H1 (cell line): ENCODE data around the gene AGO3. TPM values are rescaled to one million over a fixed set of nuclear protein-coding genes. Genes with fewer than 3 reads are reported as not detected.

Source experiments
- CTCF ChIA-PET: fragments of 300-600 bp; sonication (Branson Sonifier 250); formaldehyde crosslinking; loops from one replicate; lab custom pipeline; 2021; ENCODE audit not compliant: partially characterized antibody; lab: Charles Lee
- POLR2A ChIA-PET: fragments of 300-600 bp; sonication (Branson Sonifier 250); formaldehyde crosslinking; loops from one replicate; lab custom pipeline; 2021; ENCODE audit warnings: inconsistent platforms; ENCODE audit not compliant: partially characterized antibody; lab: Charles Lee
- DNase-seq, 2 experiments: peaks; one replicate each; pipeline versions ENCODE4 v3.0.0 to v3.0.0-alpha.2; 2010 to 2022; ENCODE audit warnings: low spot score in 2 of 2, low read depth in 1 of 2, mixed read lengths in 1 of 2
- FAIRE-seq: peaks from 2 replicates; lab custom pipeline; 2011; peaks lifted over from hg19 to GRCh38; lab: Jason Lieb, UNC
- H2AFZ ChIP-seq: 2 replicates; pipeline ENCODE4 v1.8.1; 2012; ENCODE audit warnings: low read length, inconsistent platforms
- H2AK5ac ChIP-seq: 2 replicates; pipeline ENCODE4 v1.6.1; 2013; ENCODE audit warnings: low read depth, low read length
- H2BK120ac ChIP-seq: replicated peaks from 2 replicates; pipeline ENCODE3; 2013; ENCODE audit warnings: low read depth, low read length, inconsistent platforms
- H2BK12ac ChIP-seq: 2 replicates; pipeline ENCODE4 v1.6.1; 2013; ENCODE audit warnings: low read depth, low read length
- H2BK15ac ChIP-seq: 2 replicates; pipeline ENCODE4 v1.6.1; 2013; ENCODE audit warnings: low read length
- H2BK20ac ChIP-seq: 2 replicates; pipeline ENCODE4 v1.6.1; 2013; ENCODE audit warnings: low read length
- H2BK5ac ChIP-seq: 2 replicates; pipeline ENCODE4 v1.6.1; 2013; ENCODE audit warnings: low read depth, low read length
- H3K14ac ChIP-seq: 2 replicates; pipeline ENCODE4 v1.6.1; 2013; ENCODE audit warnings: inconsistent platforms; ENCODE audit not compliant: insufficient read length
- H3K18ac ChIP-seq: 2 replicates; pipeline ENCODE4 v1.6.1; 2013; ENCODE audit warnings: low read length; ENCODE audit errors: extremely low read depth
- H3K23ac ChIP-seq: 2 replicates; pipeline ENCODE4 v1.6.1; 2013; ENCODE audit warnings: inconsistent platforms; ENCODE audit not compliant: insufficient read length
- H3K23me2 ChIP-seq: 2 replicates; pipeline ENCODE4 v1.6.1; 2013; ENCODE audit warnings: low read depth, low read length
- H3K27ac ChIP-seq: 2 replicates; pipeline ENCODE4 v1.6.1; 2011; ENCODE audit warnings: low read depth, low read length, inconsistent platforms
- H3K27me3 ChIP-seq, 4 experiments: replicated peaks in 1 of 4; 1 replicate in 1 of 4; 2 replicates in 3 of 4; pipeline versions ENCODE4 v1.6.1 to v1.8.1; 2011 to 2013; ENCODE audit warnings: low read length in 3 of 4, mild to moderate bottlenecking in 3 of 4, inconsistent platforms in 2 of 4, mixed read lengths in 2 of 4, moderate library complexity in 1 of 4; ENCODE audit not compliant: control insufficient read depth in 3 of 4, insufficient read depth in 3 of 4; ENCODE audit errors: extremely low read depth in 1 of 4
- H3K36me3 ChIP-seq, 4 experiments: 2 replicates each; pipeline versions ENCODE4 v1.6.1 to v1.8.1; 2011 to 2013; ENCODE audit warnings: mild to moderate bottlenecking in 4 of 4, low read length in 3 of 4, moderate library complexity in 2 of 4, control low read depth in 1 of 4, inconsistent platforms in 1 of 4; ENCODE audit not compliant: insufficient read depth in 4 of 4, control insufficient read depth in 2 of 4
- H3K4ac ChIP-seq: replicated peaks from 2 replicates; pipeline ENCODE3; 2013; ENCODE audit warnings: low read length, low read depth, mixed read lengths, inconsistent platforms; ENCODE audit not compliant: insufficient read length
- H3K4me1 ChIP-seq, 4 experiments: replicated peaks in 1 of 4; 1 replicate in 1 of 4; 2 replicates in 3 of 4; pipeline versions ENCODE4 v1.6.1 to v1.8.1; 2011 to 2013; ENCODE audit warnings: low read length in 3 of 4, inconsistent platforms in 2 of 4, mixed read lengths in 1 of 4; ENCODE audit not compliant: insufficient read depth in 4 of 4, control insufficient read depth in 3 of 4
- H3K4me2 ChIP-seq, 2 experiments: 2 replicates each; pipeline versions ENCODE4 v1.6.1 to v1.8.1; 2011 to 2013; ENCODE audit warnings: low read depth in 2 of 2, low read length in 2 of 2, control low read depth in 1 of 2, inconsistent platforms in 1 of 2, mild to moderate bottlenecking in 1 of 2; ENCODE audit not compliant: insufficient read depth in 1 of 2
- H3K4me3 ChIP-seq, 4 experiments: fragments of 200-600, 300-600 bp in 1 of 4; sonication (generic), shearing (Covaris generic), sonication (Bioruptor Twin) in 1 of 4; 2 replicates each; pipeline versions ENCODE4 v1.5.1 to v1.8.1; 2011 to 2016; ENCODE audit warnings: low read length in 4 of 4, low read depth in 3 of 4, control low read depth in 2 of 4, inconsistent platforms in 2 of 4, mild to moderate bottlenecking in 2 of 4, mixed read lengths in 1 of 4, moderate library complexity in 1 of 4; ENCODE audit not compliant: insufficient read depth in 2 of 4; ENCODE audit errors: extremely low read depth in 1 of 4
- H3K56ac ChIP-seq: replicated peaks from 2 replicates; pipeline ENCODE3; 2013; ENCODE audit warnings: low read depth, mild to moderate bottlenecking, mixed read lengths, low read length, inconsistent platforms; ENCODE audit not compliant: insufficient read length
- H3K79me1 ChIP-seq: 2 replicates; pipeline ENCODE4 v1.6.1; 2013; ENCODE audit warnings: low read depth, low read length, control low read depth
- H3K79me2 ChIP-seq, 2 experiments: 2 replicates each; pipeline versions ENCODE4 v1.6.1 to v1.8.1; 2012 to 2013; ENCODE audit warnings: low read length in 2 of 2, mild to moderate bottlenecking in 2 of 2, inconsistent platforms in 1 of 2; ENCODE audit not compliant: insufficient read depth in 2 of 2, control insufficient read depth in 1 of 2
- H3K9ac ChIP-seq, 4 experiments: replicated peaks in 1 of 4; 1 replicate in 1 of 4; 2 replicates in 3 of 4; pipeline versions ENCODE4 v1.6.1 to v1.8.1; 2011 to 2013; ENCODE audit warnings: low read depth in 3 of 4, low read length in 3 of 4, control low read depth in 2 of 4, mild to moderate bottlenecking in 2 of 4, moderate library complexity in 2 of 4, inconsistent platforms in 1 of 4; ENCODE audit errors: extremely low read depth in 1 of 4
- H3K9me3 ChIP-seq, 2 experiments: 2 replicates each; pipeline versions ENCODE4 v1.6.1 to v1.8.1; 2012 to 2013; ENCODE audit warnings: mild to moderate bottlenecking in 2 of 2, moderate library complexity in 2 of 2, control low read depth in 1 of 2, inconsistent platforms in 1 of 2, low read depth in 1 of 2, low read length in 1 of 2, mixed read lengths in 1 of 2; ENCODE audit not compliant: insufficient read depth in 2 of 2
- H4K20me1 ChIP-seq, 2 experiments: replicated peaks in 1 of 2; 2 replicates each; pipeline versions ENCODE3 to v1.8.1; 2011 to 2013; ENCODE audit warnings: inconsistent platforms in 2 of 2, low read length in 2 of 2, mild to moderate bottlenecking in 1 of 2; ENCODE audit not compliant: insufficient read depth in 2 of 2, control insufficient read depth in 1 of 2
- H4K5ac ChIP-seq: 2 replicates; pipeline ENCODE4 v1.6.1; 2013; ENCODE audit warnings: low read length, low read depth, mixed read lengths, inconsistent platforms; ENCODE audit not compliant: insufficient read length
- H4K8ac ChIP-seq: 2 replicates; pipeline ENCODE4 v1.8.0; 2013; ENCODE audit warnings: mild to moderate bottlenecking, moderate library complexity, low read length, inconsistent platforms; ENCODE audit not compliant: insufficient read depth; ENCODE audit errors: extremely low read depth
- H4K91ac ChIP-seq: replicated peaks from 2 replicates; pipeline ENCODE3; 2013; ENCODE audit warnings: low read length, mixed read lengths, inconsistent platforms; ENCODE audit not compliant: insufficient read length
- ASH2L ChIP-seq: fragments of 200-600, 300-600 bp; sonication (generic); IDR thresholded peaks from one replicate; pipeline ENCODE4 v1.7.1; 2017; ENCODE audit warnings: low read length
- BCL11A ChIP-seq, 2 experiments: IDR thresholded peaks; one replicate each; pipeline ENCODE4 v1.6.1; 2011; ENCODE audit warnings: low read depth in 2 of 2, low read length in 2 of 2, mild to moderate bottlenecking in 2 of 2
- CHD1 ChIP-seq: IDR thresholded peaks from 2 replicates; pipeline ENCODE4 v1.6.1; 2012; ENCODE audit warnings: low read depth, low read length, improper control_type of control experiment
- CHD2 ChIP-seq: IDR thresholded peaks from 2 replicates; pipeline ENCODE4 v1.6.1; 2012; ENCODE audit warnings: low read length, improper control_type of control experiment
- EZH2 ChIP-seq: fragments of 200-600 bp; sonication (generic); IDR thresholded peaks from 2 replicates; pipeline ENCODE4 v1.7.1; 2012; ENCODE audit warnings: low read depth, mild to moderate bottlenecking, moderate library complexity, low read length, inconsistent platforms; ENCODE audit not compliant: severe bottlenecking
- HDAC2 ChIP-seq, 2 experiments: fragments of 300-600 bp in 1 of 2; sonication (generic) in 1 of 2; IDR thresholded peaks; 2 replicates each; pipeline ENCODE4 v1.6.1; 2011 to 2012; ENCODE audit warnings: low read depth in 2 of 2, low read length in 2 of 2, mild to moderate bottlenecking in 2 of 2, moderate library complexity in 2 of 2, borderline replicate concordance in 1 of 2, inconsistent platforms in 1 of 2
- HDAC6 ChIP-seq: IDR thresholded peaks from one replicate; pipeline ENCODE4 v1.7.1; 2012; ENCODE audit warnings: low read depth, mild to moderate bottlenecking, inconsistent platforms, low read length, moderate library complexity
- JUN ChIP-seq: IDR thresholded peaks from 2 replicates; pipeline ENCODE4 v1.6.1; 2011; ENCODE audit warnings: low read depth, mild to moderate bottlenecking, improper control_type of control experiment, low read length
- MAFK ChIP-seq: IDR thresholded peaks from 2 replicates; pipeline ENCODE4 v1.6.1; 2012; ENCODE audit warnings: low read depth, mild to moderate bottlenecking, improper control_type of control experiment, low read length
- POLR2AphosphoS5 ChIP-seq: IDR thresholded peaks from 2 replicates; pipeline ENCODE4 v1.6.1; 2011; ENCODE audit warnings: low read depth, low read length
- SIRT6 ChIP-seq: IDR thresholded peaks from one replicate; pipeline ENCODE4 v1.7.1; 2012; ENCODE audit warnings: low read length, inconsistent platforms
- SIX5 ChIP-seq: IDR thresholded peaks from 2 replicates; pipeline ENCODE4 v1.6.1; 2011; ENCODE audit warnings: mild to moderate bottlenecking, low read depth, low read length
- SP1 ChIP-seq: IDR thresholded peaks from 2 replicates; pipeline ENCODE4 v1.6.1; 2011; ENCODE audit warnings: low read depth, low read length
- WGBS, 2 experiments: shearing (Covaris generic) in 1 of 2; methylation state at CpG; one replicate each; pipeline versions ENCODE4 v1.1.6 to v1.1.7; 2013 to 2015; ENCODE audit warnings: low lambda C conversion rate in 2 of 2, mixed read lengths in 2 of 2, inconsistent platforms in 1 of 2, low coverage in 1 of 2, missing lambda C conversion rate in 1 of 2; ENCODE audit not compliant: insufficient replicate concordance in 2 of 2, insufficient coverage in 1 of 2, insufficient read length in 1 of 2; ENCODE audit errors: extremely low coverage in 1 of 2, missing lambda C conversion rate in 1 of 2; 5-methylcytosine and 5-hydroxymethylcytosine counted together
- polyA plus RNA-seq, 7 experiments: library from polyadenylated mRNA; depleted of rRNA in 3 of 7; stranded (reverse) in 5 of 7; unstranded in 2 of 7; fragments of >200 nt in 5 of 7; fragments of 200-250 nt in 2 of 7; gene quantifications; 1 replicate in 5 of 7; 2 replicates in 1 of 7; 4 replicates in 1 of 7; pipeline versions ENCODE4 v1.2.1 to v1.2.3, GENCODE V29; 2011 to 2013; ENCODE audit warnings: missing spikeins in 2 of 7, mixed read lengths in 2 of 7
- total RNA-seq: library from RNA; stranded (reverse); fragmentation: NEBNext Ultra II Directional; extraction: Animal tissue kit (Norgen Biotek cat#: 25700); gene quantifications from 2 replicates; pipeline ENCODE4 v1.2.1, GENCODE V29; 2021

Gene AGO3
- total and polyA plus RNA-seq, 2 of the 8 experiments (the other 6 are each of a cell fraction or from before 2014, with no cell fraction given): 10.7 to 26.4 TPM

- H2BK15ac ChIP-seq: no peak overlapping the region
- no peak for DNase-seq
- no peak overlapping the region for H3K4ac ChIP-seq
- H3K79me2 ChIP-seq: no peaks in the 10 kb centered on the region
- CTCF ChIA-PET: interaction anchor here (0.6 kb wide), 1 partner anchor 36 kb away, joined by 3 read pairs; no protein-coding TSS in a partner anchor
- no peak overlapping the region for H4K5ac ChIP-seq
- H2BK20ac ChIP-seq: no peak overlapping the region
- H3K27me3 ChIP-seq: no peaks in the 10 kb centered on the region
- H2AFZ ChIP-seq: no peak overlapping the region
- H2BK5ac ChIP-seq: no peak overlapping the region
- H2AK5ac ChIP-seq: no peak overlapping the region
- H4K91ac ChIP-seq: no peak overlapping the region
- no peak overlapping the region for H3K14ac ChIP-seq
- peaks cover 0 to 6% (median 0%) of the 10 kb centered on the region in 4 experiments; a peak in 1 of 8 replicates for H3K36me3 ChIP-seq
- H3K4me1 ChIP-seq: no peaks in the 10 kb centered on the region
- H4K8ac ChIP-seq: no peak overlapping the region
- no peak overlapping the region for H3K4me3 ChIP-seq
- H3K56ac ChIP-seq: no peak overlapping the region
- H3K9me3 ChIP-seq: no peaks in the 10 kb centered on the region
- H4K20me1 ChIP-seq: no peaks in the 10 kb centered on the region
- no peak overlapping the region for H3K27ac ChIP-seq
- H3K9ac ChIP-seq: no peak overlapping the region
- no peak overlapping the region for H3K4me2 ChIP-seq
- FAIRE-seq: no peak
- 94% methylated on average over 3 of the region's 3 CpGs; no CpG with 5 or more reads in 1 of the 2 experiments for WGBS, 2 experiments
- H2BK120ac ChIP-seq: no peak overlapping the region
- H2BK12ac ChIP-seq: no peak overlapping the region
- H3K23ac ChIP-seq: no peak overlapping the region
- H3K23me2 ChIP-seq: no peaks in the 10 kb centered on the region
- H3K79me1 ChIP-seq: no peaks in the 10 kb centered on the region
- POLR2A ChIA-PET: interaction anchor here (1.3 kb wide), 1 partner anchor 45 kb away, joined by 3 read pairs; no protein-coding TSS in a partner anchor
- H3K18ac ChIP-seq: no peak overlapping the region
- no peak for TF ChIP-seq MAFK
- no peak for TF ChIP-seq CHD2
- TF ChIP-seq BCL11A (IDR thresholded peaks at IDR 0.05; ENCODE audit: low read depth in 2 of 2, low read length in 2 of 2): no peak
- no peak for TF ChIP-seq HDAC2 (IDR thresholded peaks at IDR 0.05; ENCODE audit: borderline replicate concordance in 1 of 2, low read depth in 2 of 2, low read length in 2 of 2)
- TF ChIP-seq SIX5: no peak
- TF ChIP-seq HDAC6: no peak
- no peak for TF ChIP-seq ASH2L
- no peak for TF ChIP-seq SIRT6
- no peak for TF ChIP-seq SP1
- TF ChIP-seq JUN: no peak
- no peak for TF ChIP-seq CHD1
- no peak for TF ChIP-seq EZH2
- TF ChIP-seq POLR2AphosphoS5: no peak
Measured at GRCh38 chr1:36006941-36007500, 76.1 kb downstream of the AGO3 start.
